ENCODE measurements around the gene NFYC.

Gene NFYC

DNA sequence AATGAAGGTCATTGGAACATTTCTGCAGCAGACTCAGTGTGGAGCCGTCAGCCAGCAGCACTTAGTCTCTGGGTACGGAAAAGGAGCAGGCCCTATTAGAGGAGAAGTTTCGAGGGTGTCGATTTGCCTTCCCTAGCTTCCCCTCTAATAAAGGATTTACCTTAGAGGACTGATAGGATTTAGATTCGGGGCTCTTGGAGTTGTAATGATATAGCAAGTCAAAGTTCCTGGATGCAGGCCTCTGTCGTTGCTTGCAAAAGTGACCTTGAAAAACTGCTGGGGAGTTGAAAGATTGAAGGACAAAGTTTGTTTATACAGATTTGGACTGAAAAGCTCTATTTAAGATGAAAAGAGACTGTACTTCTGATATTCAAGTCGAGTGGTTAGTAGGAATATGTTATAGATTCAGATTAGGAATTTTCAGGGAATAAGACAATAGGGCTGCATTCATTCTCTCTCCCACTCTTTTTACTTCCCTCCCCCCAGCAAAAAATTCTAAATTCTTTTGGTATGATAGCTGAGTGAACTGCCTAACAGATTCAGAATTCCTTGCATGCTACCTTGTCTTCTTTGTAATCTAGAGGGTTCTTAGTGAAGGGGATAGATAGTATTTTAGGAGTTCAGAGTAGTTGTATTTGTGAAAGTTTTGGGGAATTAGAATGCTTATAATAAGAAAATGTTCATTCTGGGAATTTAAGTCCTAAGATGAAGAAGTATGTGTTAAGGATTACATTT lies 19.2 kb downstream of the NFYC start:
- no peak for TF ChIP-seq CTCF (IDR thresholded peaks at IDR 0.05; ENCODE audit: low read depth, low read length)
- peak; percentile 10 to 17 for DNase-seq (ENCODE audit: low read depth in 2 of 2)

GRCh38 chr1:40711465-40712404 lies 20.2 kb downstream of the NFYC start:
- H3K4me3 ChIP-seq (replicated peaks in 1 of 2; ENCODE audit: low read depth in 2 of 2, low read length in 2 of 2), result peak overlapping the region in 1 of 2 donors; percentile 11
- TF ChIP-seq CTCF (IDR thresholded peaks at IDR 0.05; ENCODE audit: low read depth, low read length), result no peak
- DNase-seq (ENCODE audit: low read depth in 2 of 2), result peak; percentile 49 to 81

More for the DNA sequence above, 19.2 kb downstream of the NFYC start:
- peak overlapping the region; percentile 6 to 72 for H3K4me3 ChIP-seq (replicated peaks in 1 of 2; ENCODE audit: low read depth in 2 of 2, low read length in 2 of 2)

- no peak overlapping the region for H3K4me3 ChIP-seq (replicated peaks in 1 of 2; ENCODE audit: low read depth in 2 of 2, low read length in 2 of 2)
- DNase-seq (ENCODE audit: low read depth in 2 of 2), result no peak
- TF ChIP-seq CTCF (IDR thresholded peaks at IDR 0.05; ENCODE audit: low read depth, low read length), result no peak
Observed at GRCh38 chr1:40712405-40712944, 21.0 kb downstream of the NFYC start.

DNA sequence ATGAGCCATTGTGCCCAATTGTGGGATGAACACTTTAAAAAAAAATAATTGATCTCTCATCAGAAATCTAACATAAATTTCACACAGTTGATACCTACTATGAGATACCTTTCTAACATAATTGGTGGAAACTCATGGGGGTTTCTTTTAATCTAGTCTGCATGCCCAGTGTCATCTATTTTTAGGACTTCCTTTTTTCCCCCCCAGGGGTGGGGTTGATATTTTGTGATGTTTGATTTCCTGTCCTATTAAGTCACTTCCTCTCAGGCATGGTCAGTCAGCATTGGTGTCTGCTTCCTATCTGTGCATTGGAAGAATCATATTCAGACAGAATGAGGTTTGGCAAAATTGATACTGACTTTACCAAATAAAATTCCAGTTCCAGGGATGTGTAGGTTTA lies 21.5 kb downstream of the NFYC start:
- TF ChIP-seq CTCF (IDR thresholded peaks at IDR 0.05; ENCODE audit: low read depth, low read length), result no peak
- peak; percentile 7 to 50 for DNase-seq (ENCODE audit: low read depth in 2 of 2)
- no peak overlapping the region for H3K4me3 ChIP-seq (replicated peaks in 1 of 2; ENCODE audit: low read depth in 2 of 2, low read length in 2 of 2)

DNA sequence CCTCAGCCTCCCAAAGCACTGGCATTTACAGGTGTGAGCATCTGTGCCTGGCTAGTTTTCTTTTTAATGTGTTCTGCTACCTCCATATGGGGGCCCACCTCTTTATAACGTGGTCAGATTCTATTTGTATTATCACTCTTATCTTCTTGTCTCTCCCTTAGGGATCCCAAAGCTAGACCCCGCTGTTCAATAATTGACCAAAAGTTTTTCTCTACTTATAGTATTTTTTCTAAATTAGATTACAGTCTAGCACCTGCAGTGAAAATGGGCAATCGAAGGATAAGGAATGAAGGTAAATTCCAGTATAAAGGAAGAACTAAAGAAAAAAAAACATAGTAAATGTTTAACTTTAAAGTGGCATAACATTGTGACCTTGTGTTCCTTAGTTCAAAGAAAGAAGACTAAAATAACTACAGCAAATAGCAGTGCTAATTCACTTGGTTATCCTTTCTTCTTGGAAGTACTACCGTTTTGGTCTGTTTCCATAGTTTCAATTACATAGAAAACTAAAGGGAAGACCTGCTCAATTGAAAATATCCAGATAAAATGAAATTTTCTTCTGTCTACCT lies 24.1 kb downstream of the NFYC start:
- no peak for TF ChIP-seq CTCF (IDR thresholded peaks at IDR 0.05; ENCODE audit: low read depth, low read length)
- DNase-seq (ENCODE audit: low read depth in 2 of 2), result no peak

GRCh38 chr1:40717065-40717464 lies 25.6 kb downstream of the NFYC start:
- H3K4me3 ChIP-seq (replicated peaks in 1 of 2; ENCODE audit: low read depth in 2 of 2, low read length in 2 of 2), result no peak overlapping the region
- no peak for TF ChIP-seq CTCF (IDR thresholded peaks at IDR 0.05; ENCODE audit: low read depth, low read length)
- DNase-seq (ENCODE audit: low read depth in 2 of 2), result no peak

More for the DNA sequence above, 24.1 kb downstream of the NFYC start:
- no peak overlapping the region for H3K4me3 ChIP-seq (replicated peaks in 1 of 2; ENCODE audit: low read depth in 2 of 2, low read length in 2 of 2)
